Stimulated activated CD8-positive, alpha-beta memory T cell treated with anti-CD3 and anti-CD28 coated beads, Interleukin-15, amount 100 ng/mL, for 1 hour (primary cell): ENCODE results near the gene C5orf58.

Source experiments
- DNase-seq: peaks from one replicate; pipeline ENCODE4 v3.0.0-alpha.2; 2020; ENCODE audit warnings: low read depth

Gene C5orf58

GRCh38 chr5:170256571-170256970 is 23.8 kb downstream of the C5orf58 start:
- DNase-seq, result no peak

DNA sequence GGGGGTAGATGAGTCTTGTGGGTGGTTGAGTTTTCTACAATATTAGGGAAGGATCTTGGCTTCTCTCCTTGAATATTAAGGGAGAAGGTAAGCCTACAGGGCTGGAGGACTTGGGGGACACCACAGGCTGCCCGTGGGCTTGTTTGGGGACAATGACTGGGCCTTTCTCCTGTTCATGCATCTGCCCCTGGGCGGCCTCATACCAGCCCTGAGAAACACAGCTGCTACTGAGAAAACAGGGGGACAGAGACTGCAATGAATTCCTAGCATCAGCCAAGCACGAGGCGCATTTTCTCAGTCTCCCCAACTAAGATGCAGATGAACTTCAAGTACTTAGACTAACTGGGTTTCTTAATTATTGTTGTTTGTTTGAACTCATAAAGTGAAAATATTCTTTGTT is 24.6 kb downstream of the C5orf58 start:
- DNase-seq, result no peak

- no peak for DNase-seq
These were observed 28.8 kb downstream of the C5orf58 start for GRCh38 chr5:170261528-170262043.

DNA sequence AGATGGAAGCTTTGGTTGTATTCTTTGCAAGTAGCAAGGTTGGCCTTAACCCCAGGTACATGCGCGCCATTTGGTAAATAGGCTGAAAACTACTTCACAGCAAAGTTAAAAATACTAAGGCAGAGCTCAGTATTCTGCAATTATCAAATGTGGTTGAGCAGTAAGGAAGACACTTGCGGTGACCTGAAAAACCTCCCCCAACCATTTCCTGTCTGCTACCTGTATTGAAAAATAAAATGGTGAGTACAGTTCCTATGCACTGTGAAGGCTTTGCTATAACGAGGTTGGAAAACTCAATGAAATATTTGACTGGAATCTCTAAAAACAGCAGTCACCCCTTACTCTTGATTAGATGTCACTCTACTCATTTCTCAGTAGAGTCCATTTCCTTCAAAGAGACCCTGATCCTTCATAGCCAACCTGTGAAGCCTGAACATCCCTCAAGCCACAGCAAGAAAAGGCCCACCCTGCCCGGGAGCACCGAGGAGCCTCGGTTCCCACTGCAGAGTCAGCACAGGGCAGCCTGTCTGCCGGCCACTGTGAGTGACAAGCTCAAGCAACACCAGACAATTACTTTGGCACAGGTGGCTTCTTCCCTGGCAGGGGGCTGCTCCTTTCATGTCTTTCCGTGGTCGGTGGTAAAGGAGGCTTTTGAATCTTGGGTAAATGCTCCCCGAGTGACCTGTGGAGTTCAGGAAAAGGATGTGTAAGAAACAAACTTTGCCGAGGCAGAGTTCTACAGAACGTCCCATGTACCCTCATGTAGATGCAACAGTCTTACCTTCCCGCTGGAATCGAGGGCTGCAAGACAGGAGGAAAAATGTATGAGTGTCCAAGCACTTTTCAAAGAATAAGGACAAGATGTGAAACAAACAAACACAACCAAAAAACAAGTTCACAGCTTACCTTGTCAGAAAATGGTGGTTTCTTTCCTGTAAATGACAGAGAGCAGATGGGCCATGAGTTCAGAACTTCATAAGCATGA is 29.6 kb downstream of the C5orf58 start:
- DNase-seq, result no peak

GRCh38 chr5:170263906-170264305 is 31.1 kb downstream of the C5orf58 start:
- no peak for DNase-seq

DNA sequence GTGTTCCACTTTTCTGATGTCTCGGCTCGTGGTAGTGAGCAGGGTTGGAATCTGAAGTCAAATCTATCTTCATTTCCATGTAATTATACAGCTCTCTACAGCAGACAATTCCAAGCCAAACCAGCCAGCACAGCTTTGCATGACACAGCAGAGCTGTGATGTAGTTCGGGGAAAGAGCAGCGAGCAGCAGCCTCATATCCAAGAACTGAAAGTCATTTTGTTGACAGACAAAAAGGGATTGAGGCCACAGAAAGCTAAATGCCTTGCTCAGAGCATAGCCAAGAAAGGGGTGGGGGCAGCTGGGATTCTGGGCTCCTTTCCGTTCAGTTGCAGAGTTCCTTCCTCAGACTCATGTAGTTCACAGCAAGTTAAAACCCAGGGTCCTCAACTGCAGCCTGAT is 32.7 kb downstream of the C5orf58 start:
- no peak for DNase-seq

GRCh38 chr5:170266570-170267381 is 34.0 kb downstream of the C5orf58 start:
- no peak for DNase-seq

DNA sequence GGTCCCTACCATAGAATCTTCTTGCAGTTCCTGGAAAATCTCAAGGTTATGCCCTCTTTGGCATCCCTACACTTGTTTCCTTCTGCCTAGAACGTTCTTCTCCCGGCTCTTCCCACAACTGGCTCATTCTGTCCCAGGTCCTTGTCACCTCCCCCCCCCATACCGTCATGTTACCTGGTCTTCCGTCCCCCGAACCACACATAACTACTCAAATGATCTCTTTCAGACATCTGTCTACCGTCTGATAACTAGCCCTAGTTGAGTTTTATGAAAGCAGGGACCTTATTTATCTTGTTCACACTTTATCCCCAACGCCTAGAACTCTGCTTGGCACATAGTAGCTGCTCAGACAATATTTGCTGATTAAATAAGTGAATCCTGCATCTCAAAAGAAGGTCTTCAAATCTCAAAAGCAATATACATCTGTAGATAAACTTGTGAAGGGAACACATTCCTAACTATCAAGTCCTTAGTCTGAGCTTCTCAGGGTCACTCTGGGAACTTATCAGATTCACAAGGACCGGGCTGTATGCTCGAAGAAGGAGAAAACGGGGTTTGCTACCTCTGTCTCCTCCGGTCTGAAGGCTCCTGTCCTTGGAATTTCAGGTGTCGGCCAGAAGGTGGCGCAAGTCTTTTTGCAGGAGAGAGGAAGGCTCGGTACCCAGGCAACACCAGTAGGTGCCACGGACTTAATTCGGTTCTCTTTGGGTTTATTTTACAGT is 34.8 kb downstream of the C5orf58 start:
- DNase-seq, result peak; percentile 63

- DNase-seq, result no peak
These were observed 35.4 kb downstream of the C5orf58 start for GRCh38 chr5:170268153-170268689.

DNA sequence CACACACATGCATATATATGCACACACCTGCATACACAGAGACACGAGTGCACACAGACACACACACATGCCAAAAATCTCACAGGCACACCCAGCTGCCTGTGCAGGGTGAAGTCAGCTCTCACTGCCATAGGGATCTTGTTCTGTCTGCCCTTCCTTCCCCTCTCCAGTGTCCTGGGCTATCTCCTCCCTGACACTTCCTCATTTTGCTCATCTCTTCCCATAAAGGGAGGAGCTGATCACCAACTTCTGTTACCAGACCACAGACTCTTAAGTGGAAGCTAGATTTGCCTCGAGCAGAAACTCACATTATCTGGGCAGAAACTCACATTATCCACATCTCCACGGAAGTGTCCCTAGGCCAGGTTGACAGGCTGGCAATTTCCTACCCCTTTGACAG is 36.1 kb downstream of the C5orf58 start:
- no peak for DNase-seq

GRCh38 chr5:170269579-170269978 is 36.8 kb downstream of the C5orf58 start:
- DNase-seq, result no peak

GRCh38 chr5:170270293-170271069 is 37.7 kb downstream of the C5orf58 start:
- DNase-seq, result no peak

- DNase-seq, result no peak
These were observed 41.4 kb downstream of the C5orf58 start for GRCh38 chr5:170273968-170274710.

DNA sequence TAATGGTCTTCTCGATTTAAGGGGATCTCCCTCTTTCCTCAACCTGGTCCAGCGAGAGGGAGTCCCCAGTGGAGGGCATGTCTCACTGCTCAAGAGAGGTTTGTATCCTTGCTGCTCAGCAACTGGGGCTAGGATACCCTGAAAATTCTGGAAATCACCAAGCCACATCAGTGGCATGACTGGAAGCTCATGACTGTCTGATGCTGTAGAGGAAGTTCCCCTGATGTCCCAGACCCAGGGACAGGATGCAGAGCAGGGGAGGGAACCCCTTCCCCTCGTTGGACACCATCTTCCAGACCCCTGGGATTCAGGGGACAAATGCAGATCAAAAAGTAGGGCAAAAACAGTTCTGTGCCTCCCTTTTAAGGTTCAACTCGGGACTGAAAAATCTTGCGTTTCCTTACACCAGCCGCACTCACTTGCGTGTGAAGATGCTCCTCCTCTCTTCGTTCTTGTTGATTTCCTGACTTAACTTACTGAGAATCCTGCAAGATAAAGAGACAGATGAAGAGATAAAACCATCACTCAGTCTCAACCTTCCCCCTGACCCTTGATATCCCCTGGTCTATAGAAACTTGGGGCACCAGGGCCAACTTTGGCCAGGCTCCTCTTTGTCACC is 42.7 kb downstream of the C5orf58 start:
- DNase-seq, result no peak

- no peak for DNase-seq
These were observed 43.4 kb downstream of the C5orf58 start for GRCh38 chr5:170276140-170276539.

DNA sequence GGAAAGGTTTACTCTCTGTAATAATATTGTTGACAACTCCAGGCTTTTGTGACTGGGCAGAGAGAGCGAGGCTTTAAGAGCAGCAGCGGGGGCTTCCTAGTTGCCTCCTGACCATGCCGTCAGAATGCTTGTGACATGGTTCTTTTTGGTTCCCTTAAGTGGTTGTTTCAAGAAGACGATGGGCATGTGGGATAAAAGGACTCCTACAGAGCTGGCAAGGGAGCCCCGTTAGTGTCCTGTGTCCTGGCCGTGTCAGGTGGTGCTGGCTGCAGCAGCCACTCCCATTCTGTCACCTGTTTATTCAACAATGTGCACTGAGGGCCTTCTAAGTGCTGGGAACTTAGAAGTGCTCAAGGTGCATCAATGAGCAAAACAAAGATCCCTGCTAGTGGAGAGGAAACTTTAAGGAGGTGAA is 45.1 kb downstream of the C5orf58 start:
- no peak for DNase-seq

DNA sequence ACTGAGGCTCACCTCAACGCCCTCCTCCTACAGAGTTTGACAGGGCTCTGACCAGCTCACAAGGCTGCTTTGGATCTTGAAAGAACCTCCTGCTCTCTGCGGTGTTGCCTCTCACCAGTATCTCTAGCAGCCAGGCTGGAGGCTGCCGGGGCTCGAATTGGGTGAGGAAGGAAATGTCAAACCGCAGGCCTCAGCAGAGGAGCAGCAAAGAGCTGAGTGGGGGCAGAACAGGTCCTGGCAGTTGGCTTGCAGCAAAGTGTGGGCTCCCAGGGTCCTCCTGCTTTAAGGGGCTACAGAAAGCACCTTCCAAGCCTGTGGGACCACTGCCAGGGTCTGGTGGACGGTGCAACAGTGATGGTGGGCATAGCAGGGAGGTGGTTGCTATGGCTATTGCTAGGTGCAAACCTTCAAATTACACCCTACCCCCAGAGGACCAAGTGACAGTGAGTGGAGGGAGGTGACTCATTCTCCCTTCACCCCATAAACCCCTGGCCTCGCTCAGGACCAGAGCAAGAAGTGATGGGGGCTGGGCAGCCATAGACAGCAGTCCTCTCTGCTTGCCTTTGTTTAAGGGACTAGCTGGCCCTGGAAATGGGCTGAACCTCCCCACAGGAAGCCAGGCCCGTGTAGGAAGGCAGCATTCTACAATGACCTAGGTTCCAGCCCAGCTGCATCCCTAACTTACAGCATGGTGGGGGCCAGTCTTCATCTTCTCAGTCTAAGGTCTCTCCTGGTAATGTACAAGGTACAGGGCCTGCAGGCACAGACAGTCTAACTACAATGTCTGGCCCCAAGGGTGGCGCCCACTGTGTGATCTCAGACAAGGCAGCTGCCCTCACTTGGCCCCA is 46.0 kb downstream of the C5orf58 start:
- DNase-seq, result peak; percentile 68

- DNase-seq, result no peak
These were observed 46.7 kb downstream of the C5orf58 start for GRCh38 chr5:170279459-170279817.

DNA sequence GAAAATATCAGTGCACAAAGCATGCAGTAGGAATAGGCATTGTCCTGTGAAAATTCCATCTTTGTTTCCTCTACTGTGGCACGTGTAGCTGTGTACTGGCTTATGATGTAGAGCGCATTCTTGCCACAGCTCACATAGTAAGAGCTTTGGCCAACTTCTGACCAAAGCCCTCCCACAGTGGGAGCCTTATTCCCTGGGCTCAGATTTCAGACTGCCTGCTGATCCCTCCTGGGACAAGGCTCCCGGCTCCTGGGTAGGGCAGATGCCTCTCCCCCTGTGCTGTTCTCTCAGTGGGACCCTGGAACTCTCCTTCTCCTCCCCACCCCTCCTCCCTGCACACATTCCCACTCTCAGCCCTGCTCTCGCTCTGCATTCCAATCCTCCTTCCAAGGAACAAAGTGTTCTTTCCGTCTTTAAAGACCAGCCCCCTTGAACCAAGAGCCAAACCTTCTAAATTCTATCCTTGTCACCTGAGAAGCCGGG is 47.3 kb downstream of the C5orf58 start:
- DNase-seq, result no peak
